Transverse colon (tissue), 4 donors: Measurements from ENCODE around the gene LRRC2. TPM values are rescaled to one million over a fixed set of nuclear protein-coding genes. Genes with fewer than 3 reads are reported as not detected.
"Not testable (repeated sequence)": the region's sequence is repeated elsewhere in the genome, so short reads cannot be mapped to it uniquely, and the experiment has no call there.

Source experiments
- DNase-seq: peaks from one replicate; pipeline ENCODE4 v3.0.0-alpha.2; 2019
- H3K27ac ChIP-seq, 4 donors: fragments of 200-600 bp; sonication (generic); 2 replicates each; pipeline ENCODE4 v1.5.1; 2016 to 2018; ENCODE audit warnings: inconsistent platforms in 4 of 4
- H3K27me3 ChIP-seq: fragments of 200-600 bp; sonication (generic); 2 replicates; pipeline ENCODE4 v1.5.1; 2017; ENCODE audit warnings: inconsistent platforms
- H3K36me3 ChIP-seq, 4 donors: fragments of 200-600 bp; sonication (generic); 2 replicates each; pipeline ENCODE4 v1.5.1; 2017 to 2019; ENCODE audit warnings: inconsistent platforms in 4 of 4
- H3K4me1 ChIP-seq, 4 donors: fragments of 200-600 bp; sonication (generic); 2 replicates each; pipeline ENCODE4 v1.5.1; 2017 to 2020; ENCODE audit warnings: inconsistent platforms in 4 of 4
- H3K4me3 ChIP-seq, 4 donors: fragments of 200-600 bp; sonication (generic); 1 replicate in 1 of 4; 2 replicates in 3 of 4; pipeline versions ENCODE4 v1.5.1 to v1.6.1; 2017 to 2019; ENCODE audit warnings: inconsistent platforms in 4 of 4
- H3K9me3 ChIP-seq, 2 donors: fragments of 200-600 bp; sonication (generic); 2 replicates each; pipeline ENCODE4 v1.5.1; 2017 to 2019; ENCODE audit warnings: inconsistent platforms in 2 of 2
- EP300 ChIP-seq: sonication (generic); formaldehyde crosslinking; IDR thresholded peaks from one replicate; pipeline ENCODE4 v1.6.1; 2017; ENCODE audit warnings: antibody characterized with exemption, low read depth
- POLR2A ChIP-seq: fragments of 450-650 bp; IDR thresholded peaks from one replicate; pipeline ENCODE4 v1.6.1; 2016; ENCODE audit warnings: antibody characterized with exemption, mild to moderate bottlenecking, moderate library complexity
- POLR2AphosphoS5 ChIP-seq, 3 donors: sonication (generic); formaldehyde crosslinking; IDR thresholded peaks; one replicate each; pipeline ENCODE4 v1.6.1; 2016; ENCODE audit warnings: antibody characterized with exemption in 3 of 3
- WGBS, 2 donors: methylation state at CpG; one replicate each; pipeline ENCODE4 v1.1.5; 2018; ENCODE audit warnings: low coverage in 1 of 2; 5-methylcytosine and 5-hydroxymethylcytosine counted together
- in situ Hi-C, 4 donors: fragments of 200-750 bp; cut with MboI; loops; one replicate each; pipeline versions ENCODE4 v1.15.0 to v1.15.1; 2017; ENCODE audit warnings: low sequenced_read_pairs in 3 of 4, low pct_ligation_motif_present in 1 of 4, low pct_unique_long_range_greater_than_20kb in 1 of 4
- intact Hi-C: fragments of 100-400 bp; cut with DNase I; formaldehyde crosslinking; loops from one replicate; pipeline ENCODE4 v1.15.1; 2023; ENCODE audit warnings: low total_unique reads
- total RNA-seq, 4 donors: library from RNA; depleted of rRNA; stranded (reverse); fragments of >200 nt; gene quantifications; one replicate each; pipeline ENCODE4 v1.1.0, GENCODE V29; 2016
- TF ChIP-seq, protein P1 (sequence below), 5 experiments: fragments of 200-600 bp in 3 of 5; fragments of 450-650 bp in 2 of 5; sonication (generic) in 3 of 5; IDR thresholded peaks; 1 replicate in 2 of 5; 2 replicates in 3 of 5; pipeline ENCODE4 v1.5.1; 2016 to 2017; ENCODE audit warnings: antibody characterized with exemption in 5 of 5, inconsistent platforms in 3 of 5, mild to moderate bottlenecking in 2 of 5, moderate library complexity in 1 of 5

LRRC2 gene
- total RNA-seq, 4 donors from 2014 or later, result 1.00 to 2.0 (median 1.6) TPM; not detected in 1

DNA sequence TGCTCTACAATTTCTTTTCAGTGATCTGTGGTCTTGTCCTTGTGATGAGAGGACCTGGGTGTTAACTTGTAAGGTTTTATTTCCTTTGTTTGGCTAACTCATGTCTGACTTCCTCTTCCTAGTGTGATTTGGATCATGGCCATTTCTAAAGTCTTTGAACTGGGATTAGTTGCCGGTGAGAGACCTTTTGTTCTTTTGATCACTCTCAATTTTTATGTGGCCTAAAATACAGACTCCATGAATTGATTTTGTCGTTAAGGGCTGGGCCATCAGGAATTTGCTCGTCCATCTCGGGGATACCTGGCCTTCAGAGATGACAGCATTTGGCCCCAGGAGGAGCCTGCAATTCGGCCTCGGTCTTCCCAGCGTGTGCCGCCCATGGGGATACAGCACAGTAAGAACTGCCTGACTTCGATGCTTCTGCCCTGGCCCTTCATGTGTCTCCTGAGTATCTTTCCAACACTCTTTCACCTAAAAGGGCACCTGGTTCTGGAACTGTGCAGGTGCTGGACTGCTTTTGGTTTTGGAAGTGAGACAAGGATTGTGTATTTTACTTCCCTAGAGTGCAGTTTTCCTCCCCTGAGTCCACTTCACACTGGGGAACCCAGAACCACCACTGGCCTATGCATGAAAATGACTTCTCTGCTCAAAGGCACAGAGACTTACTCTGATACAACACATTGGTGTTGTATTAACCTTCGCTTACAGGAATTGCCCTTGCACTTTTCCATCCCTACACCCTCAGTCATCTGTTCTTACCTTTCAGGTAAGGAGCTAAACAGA is 13.1 kb upstream of the LRRC2 start:
- Histone ChIP-seq H3K36me3 (no peaks in the 10 kb centered on the region), H3K9me3 (no peaks in the 10 kb centered on the region), H3K27me3 (peaks cover 11% of the 10 kb centered on the region), H3K4me3 (no peak overlapping the region), H3K27ac (peak overlapping the region in 3 of 4 donors; percentile 25 to 62 (median 53)), H3K4me1 (peaks cover 0 to 24% (median 11%) of the 10 kb centered on the region in 4 donors)
- 45 to 48% methylated on average over 7 to 10 of the region's 10 CpGs for WGBS, 2 donors
- in situ Hi-C loops, result no loop called here
- TF ChIP-seq POLR2AphosphoS5 (IDR thresholded peaks at IDR 0.05) (peak in 1 of 3 donors; percentile 63), POLR2A (no peak)
- intact Hi-C loops, result no loop called here
- no peak for DNase-seq

DNA sequence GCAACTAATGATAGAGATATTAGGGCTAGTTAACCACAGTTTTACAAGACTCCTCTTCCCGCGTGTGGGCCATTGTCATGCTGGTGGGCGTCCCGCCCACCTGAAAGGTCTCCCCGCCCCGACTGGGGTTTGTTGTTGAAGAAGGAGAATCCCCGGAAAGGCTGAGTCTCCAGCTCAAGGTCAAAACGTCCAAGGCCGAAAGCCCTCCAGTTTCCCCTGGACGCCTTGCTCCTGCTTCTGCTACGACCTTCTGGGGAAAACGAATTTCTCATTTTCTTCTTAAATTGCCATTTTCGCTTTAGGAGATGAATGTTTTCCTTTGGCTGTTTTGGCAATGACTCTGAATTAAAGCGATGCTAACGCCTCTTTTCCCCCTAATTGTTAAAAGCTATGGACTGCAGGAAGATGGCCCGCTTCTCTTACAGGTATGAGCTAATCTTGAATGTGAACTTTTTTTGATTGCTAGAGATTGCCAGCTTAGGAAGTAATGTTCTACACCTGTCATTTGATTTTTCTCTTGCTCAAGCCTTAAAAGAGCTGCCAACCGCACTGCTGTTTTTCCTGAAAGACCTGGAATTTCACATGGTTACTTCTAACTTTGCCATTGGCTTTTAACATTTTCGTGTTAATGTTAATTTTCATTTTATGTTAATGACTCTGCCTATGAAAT is 11.6 kb upstream of the LRRC2 start:
- H3K4me3 ChIP-seq, H3K9me3 ChIP-seq, DNase-seq, intact Hi-C loops, in situ Hi-C loops, H3K27ac ChIP-seq, H3K36me3 ChIP-seq: not testable (repeated sequence)
- H3K27me3 ChIP-seq, result peaks cover 11% of the 10 kb centered on the region
- 81 to 84% methylated on average over 5 to 18 of the region's 18 CpGs for WGBS, 2 donors
- peaks cover 0 to 24% (median 11%) of the 10 kb centered on the region in 4 donors for H3K4me1 ChIP-seq

DNA sequence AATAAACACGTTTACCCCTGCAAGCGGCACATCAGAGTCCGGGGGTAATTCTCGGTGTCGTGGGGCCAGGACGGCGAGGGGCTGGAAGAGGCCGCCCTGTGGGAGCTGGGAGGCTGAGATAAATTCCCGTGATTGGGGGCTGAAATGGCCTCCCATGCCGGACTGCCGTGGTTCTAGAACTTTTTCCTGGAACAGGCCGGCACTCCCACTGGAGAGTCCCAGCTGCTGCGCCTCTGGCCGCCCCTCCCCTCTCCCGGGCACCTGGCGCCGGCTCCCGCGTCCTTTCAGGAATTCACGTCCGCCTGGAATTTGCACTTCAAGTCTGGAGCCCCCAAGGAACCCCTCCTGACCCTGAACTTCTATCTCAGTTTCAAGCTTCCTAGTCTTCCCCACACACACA is 10.8 kb upstream of the LRRC2 start:
- 58% methylated on average over 16 of the region's 21 CpGs; no CpG with 5 or more reads in 1 of the 2 donors for WGBS, 2 donors
- no peak overlapping the region for H3K4me3 ChIP-seq
- no peak overlapping the region for H3K27ac ChIP-seq
- peaks cover 11% of the 10 kb centered on the region for H3K27me3 ChIP-seq
- no peak for DNase-seq
- in situ Hi-C loops, result no loop called here
- intact Hi-C loops, result no loop called here
- no peaks in the 10 kb centered on the region for H3K9me3 ChIP-seq
- no peaks in the 10 kb centered on the region for H3K36me3 ChIP-seq
- TF ChIP-seq EP300 (no peak), POLR2AphosphoS5 (IDR thresholded peaks at IDR 0.05) (no peak), POLR2A (no peak)
- TF ChIP-seq, protein P1, sequence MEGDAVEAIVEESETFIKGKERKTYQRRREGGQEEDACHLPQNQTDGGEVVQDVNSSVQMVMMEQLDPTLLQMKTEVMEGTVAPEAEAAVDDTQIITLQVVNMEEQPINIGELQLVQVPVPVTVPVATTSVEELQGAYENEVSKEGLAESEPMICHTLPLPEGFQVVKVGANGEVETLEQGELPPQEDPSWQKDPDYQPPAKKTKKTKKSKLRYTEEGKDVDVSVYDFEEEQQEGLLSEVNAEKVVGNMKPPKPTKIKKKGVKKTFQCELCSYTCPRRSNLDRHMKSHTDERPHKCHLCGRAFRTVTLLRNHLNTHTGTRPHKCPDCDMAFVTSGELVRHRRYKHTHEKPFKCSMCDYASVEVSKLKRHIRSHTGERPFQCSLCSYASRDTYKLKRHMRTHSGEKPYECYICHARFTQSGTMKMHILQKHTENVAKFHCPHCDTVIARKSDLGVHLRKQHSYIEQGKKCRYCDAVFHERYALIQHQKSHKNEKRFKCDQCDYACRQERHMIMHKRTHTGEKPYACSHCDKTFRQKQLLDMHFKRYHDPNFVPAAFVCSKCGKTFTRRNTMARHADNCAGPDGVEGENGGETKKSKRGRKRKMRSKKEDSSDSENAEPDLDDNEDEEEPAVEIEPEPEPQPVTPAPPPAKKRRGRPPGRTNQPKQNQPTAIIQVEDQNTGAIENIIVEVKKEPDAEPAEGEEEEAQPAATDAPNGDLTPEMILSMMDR (IDR thresholded peaks at IDR 0.05), result no peak
- H3K4me1 ChIP-seq, result peaks cover 0 to 24% (median 11%) of the 10 kb centered on the region in 4 donors

DNA sequence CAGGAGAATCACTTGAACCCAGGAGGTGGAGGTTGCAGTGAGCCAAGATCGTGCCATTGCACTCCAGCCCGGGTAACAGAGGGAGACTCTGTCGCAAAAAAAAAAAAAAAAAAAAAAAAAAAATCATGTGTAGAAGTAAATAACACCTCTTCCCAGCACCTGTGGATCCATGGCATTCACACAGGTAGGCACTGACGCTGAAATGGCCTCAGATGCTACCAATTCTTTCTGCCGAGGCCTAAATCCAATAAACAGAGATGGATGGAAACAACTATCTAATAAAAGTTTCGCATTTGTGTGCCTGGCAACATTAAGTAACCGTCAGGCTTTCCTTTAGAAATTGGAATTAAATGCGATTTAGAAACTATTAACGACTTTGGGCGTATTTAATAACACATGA is 10.3 kb upstream of the LRRC2 start:
- Histone ChIP-seq H3K4me3 (no peak overlapping the region), H3K27ac (no peak overlapping the region), H3K27me3 (peaks cover 11% of the 10 kb centered on the region), H3K4me1 (peaks cover 0 to 24% (median 11%) of the 10 kb centered on the region in 4 donors), H3K9me3 (no peaks in the 10 kb centered on the region), H3K36me3 (no peaks in the 10 kb centered on the region)
- TF ChIP-seq, protein P1 (IDR thresholded peaks at IDR 0.05), result no peak
- DNase-seq, result no peak
- in situ Hi-C loops, result no loop called here
- intact Hi-C loops, result no loop called here
- 72 to 81% methylated on average over 10 of the region's 10 CpGs for WGBS, 2 donors

DNA sequence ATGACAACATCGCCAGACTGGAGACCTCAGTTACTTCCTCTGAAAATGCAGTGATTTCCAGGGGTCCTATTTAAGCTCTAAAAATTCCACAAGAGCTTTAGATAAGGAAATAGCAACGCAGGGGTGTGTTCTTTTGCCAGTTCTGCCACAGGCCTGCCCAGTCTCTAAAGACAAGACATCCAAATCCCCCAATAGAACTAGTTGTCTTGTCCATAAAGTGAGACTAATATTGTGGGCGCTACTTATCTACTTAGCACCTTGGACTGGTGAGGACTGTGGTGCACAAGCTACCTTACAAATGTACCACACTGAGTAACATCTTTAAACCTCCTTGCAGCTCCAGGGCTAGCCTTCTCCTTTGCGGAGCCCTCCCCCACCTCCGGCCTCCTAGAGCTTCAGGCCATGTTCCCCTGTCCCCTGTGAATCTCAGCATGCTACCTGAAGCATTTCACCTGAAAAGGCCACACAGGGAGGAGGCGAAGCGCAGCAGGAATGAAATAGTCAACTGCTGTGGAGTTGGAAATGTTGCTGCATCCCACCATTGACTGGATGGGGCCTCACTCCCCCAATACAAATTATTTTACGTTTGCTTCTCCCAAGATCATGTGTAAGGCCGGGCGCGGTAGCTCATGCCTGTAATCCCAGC is 9.6 kb upstream of the LRRC2 start:
- Histone ChIP-seq H3K27me3 (peaks cover 11% of the 10 kb centered on the region), H3K9me3 (no peaks in the 10 kb centered on the region), H3K27ac (no peak overlapping the region), H3K4me3 (no peak overlapping the region), H3K36me3 (no peaks in the 10 kb centered on the region), H3K4me1 (peaks cover 0 to 24% (median 11%) of the 10 kb centered on the region in 4 donors)
- WGBS, 2 donors, result 86 to 100% methylated on average over 1 to 11 of the region's 11 CpGs
- in situ Hi-C loops, result no loop called here
- no peak for DNase-seq
- intact Hi-C loops, result no loop called here
- TF ChIP-seq, protein P1 (IDR thresholded peaks at IDR 0.05), result no peak
- TF ChIP-seq POLR2A (no peak), POLR2AphosphoS5 (IDR thresholded peaks at IDR 0.05) (no peak), EP300 (no peak)
